Keratinocyte (primary cell): ENCODE measurements around the gene SPOCK1.

Experiments
- EZH2 ChIP-seq: IDR thresholded peaks from one replicate; pipeline ENCODE4 v1.6.1; 2012; ENCODE audit warnings: inconsistent platforms, mild to moderate bottlenecking, low read length, moderate library complexity
- TF ChIP-seq, protein P1 (sequence below), 3 experiments: IDR thresholded peaks in 1 of 3; conservative IDR thresholded peaks in 1 of 3; optimal IDR thresholded peaks in 1 of 3; 2 replicates in 2 of 3; 3 replicates in 1 of 3; pipeline versions ENCODE3 to v1.5.1; 2011; ENCODE audit warnings: low read length in 3 of 3, mild to moderate bottlenecking in 3 of 3, moderate library complexity in 2 of 3, control low read depth in 1 of 3, inconsistent platforms in 1 of 3; ENCODE audit not compliant: insufficient read depth in 2 of 3; ENCODE audit errors: extremely low read depth in 1 of 3

DNA sequence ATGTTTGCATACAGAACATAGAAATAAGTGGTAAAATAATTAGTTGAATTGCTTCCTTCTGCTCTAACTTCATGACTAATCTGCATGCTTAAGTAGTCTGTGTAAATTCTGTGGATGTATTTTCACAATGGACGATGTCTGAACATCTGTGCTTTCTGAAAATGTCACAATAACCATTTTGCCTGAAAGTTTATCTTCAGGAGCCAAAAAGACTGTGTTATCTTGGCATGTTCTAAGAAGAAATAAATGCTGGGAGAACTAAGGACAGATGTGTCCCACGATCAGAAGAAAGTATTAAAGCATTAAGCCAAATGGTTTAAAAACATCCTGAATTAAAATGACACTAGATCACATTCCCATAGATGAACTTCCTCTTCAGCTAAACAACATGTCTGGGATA, 397.6 kb downstream of the SPOCK1 start:
- TF ChIP-seq, protein P1, sequence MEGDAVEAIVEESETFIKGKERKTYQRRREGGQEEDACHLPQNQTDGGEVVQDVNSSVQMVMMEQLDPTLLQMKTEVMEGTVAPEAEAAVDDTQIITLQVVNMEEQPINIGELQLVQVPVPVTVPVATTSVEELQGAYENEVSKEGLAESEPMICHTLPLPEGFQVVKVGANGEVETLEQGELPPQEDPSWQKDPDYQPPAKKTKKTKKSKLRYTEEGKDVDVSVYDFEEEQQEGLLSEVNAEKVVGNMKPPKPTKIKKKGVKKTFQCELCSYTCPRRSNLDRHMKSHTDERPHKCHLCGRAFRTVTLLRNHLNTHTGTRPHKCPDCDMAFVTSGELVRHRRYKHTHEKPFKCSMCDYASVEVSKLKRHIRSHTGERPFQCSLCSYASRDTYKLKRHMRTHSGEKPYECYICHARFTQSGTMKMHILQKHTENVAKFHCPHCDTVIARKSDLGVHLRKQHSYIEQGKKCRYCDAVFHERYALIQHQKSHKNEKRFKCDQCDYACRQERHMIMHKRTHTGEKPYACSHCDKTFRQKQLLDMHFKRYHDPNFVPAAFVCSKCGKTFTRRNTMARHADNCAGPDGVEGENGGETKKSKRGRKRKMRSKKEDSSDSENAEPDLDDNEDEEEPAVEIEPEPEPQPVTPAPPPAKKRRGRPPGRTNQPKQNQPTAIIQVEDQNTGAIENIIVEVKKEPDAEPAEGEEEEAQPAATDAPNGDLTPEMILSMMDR (optimal IDR thresholded peaks at IDR 0.05 in 1 of 3, IDR thresholded peaks at IDR 0.05 in 1 of 3, conservative IDR thresholded peaks at IDR 0.05 in 1 of 3; ENCODE audit: extremely low read depth in 1 of 3, insufficient read depth in 2 of 3, low read length in 3 of 3) = no peak
- TF ChIP-seq EZH2 = no peak
